ENCODE results near the gene URB1. TPM values are rescaled to one million over a fixed set of nuclear protein-coding genes. Genes with fewer than 3 reads are reported as not detected.

Gene URB1
- total and polyA plus RNA-seq, 2 experiments from 2014 or later = 7.7 to 44.1 TPM

DNA sequence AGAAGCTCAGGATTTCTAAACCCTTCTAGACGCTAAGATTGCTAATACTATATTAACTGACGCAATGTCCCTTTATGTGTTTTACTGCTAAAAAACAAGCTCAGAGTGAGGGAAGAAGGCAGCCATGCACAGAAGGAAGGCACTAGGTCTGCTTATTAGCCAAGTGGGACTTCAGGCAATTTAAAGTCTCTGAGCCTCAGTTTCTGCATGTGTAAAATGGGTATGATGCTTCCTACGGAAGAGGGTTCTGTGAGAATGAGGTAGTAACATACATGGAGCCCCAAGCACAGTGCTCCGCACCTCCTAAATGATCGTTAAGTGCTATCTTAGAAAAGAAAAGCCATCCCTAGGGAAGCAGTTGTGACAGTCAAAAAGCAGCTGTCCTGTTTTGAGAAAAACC, 130.9 kb downstream of the URB1 start:
- peaks cover 3% of the 10 kb centered on the region for H3K27me3 Mint-ChIP-seq (ENCODE audit: insufficient read depth, low read depth, poor library complexity)
- Histone ChIP-seq H3K4me3 (no peak overlapping the region), H3K79me2 (replicated peaks; ENCODE audit: insufficient read depth) (no peaks in the 10 kb centered on the region), H3K4me1 (ENCODE audit: insufficient read depth) (peaks cover 3% of the 10 kb centered on the region; the same call in 1 of the 2 replicates), H3K4me2 (no peak overlapping the region), H3F3A (replicated peaks; ENCODE audit: low read depth) (no peaks in the 10 kb centered on the region), H2AFZ (no peak overlapping the region), H3K27ac (ENCODE audit: low read depth) (no peak overlapping the region), H3K9me2 (ENCODE audit: insufficient read depth) (no peaks in the 10 kb centered on the region), H3K36me3 (ENCODE audit: insufficient read depth) (no peaks in the 10 kb centered on the region), H4K20me1 (replicated peaks; ENCODE audit: insufficient read depth) (no peaks in the 10 kb centered on the region), H3K27me3 (ENCODE audit: insufficient read depth) (no peaks in the 10 kb centered on the region)
- H3K4me3 Mint-ChIP-seq = no peak overlapping the region
- no peaks in the 10 kb centered on the region for H3K9me3 Mint-ChIP-seq
- DNase-seq (ENCODE audit: low spot score) (no peak), ATAC-seq (no peak)
- H3K4me1 Mint-ChIP-seq = peaks cover 6% of the 10 kb centered on the region; the same call in 2 of the 3 replicates
- TF ChIP-seq ZNF114 (CRISPR knock-in tag; IDR thresholded peaks at IDR 0.05) (no peak), EZH2 (IDR thresholded peaks at IDR 0.05; ENCODE audit: low read depth, unreplicated experiment) (no peak), EZH2phosphoT487 (IDR thresholded peaks at IDR 0.05; ENCODE audit: unreplicated experiment) (no peak), ZNF331 (CRISPR knock-in tag; IDR thresholded peaks at IDR 0.05; ENCODE audit: low read depth) (no peak), NANOG (IDR thresholded peaks at IDR 0.05; ENCODE audit: borderline replicate concordance) (no peak), POLR2AphosphoS5 (IDR thresholded peaks at IDR 0.05; ENCODE audit: low read depth) (no peak), CREB1 (CRISPR knock-in tag; IDR thresholded peaks at IDR 0.05; ENCODE audit: low read depth) (no peak), JUNB (IDR thresholded peaks at IDR 0.05; ENCODE audit: unreplicated experiment) (no peak), STAT1 (IDR thresholded peaks at IDR 0.05; ENCODE audit: unreplicated experiment) (no peak)
- TF ChIP-seq, protein P1, sequence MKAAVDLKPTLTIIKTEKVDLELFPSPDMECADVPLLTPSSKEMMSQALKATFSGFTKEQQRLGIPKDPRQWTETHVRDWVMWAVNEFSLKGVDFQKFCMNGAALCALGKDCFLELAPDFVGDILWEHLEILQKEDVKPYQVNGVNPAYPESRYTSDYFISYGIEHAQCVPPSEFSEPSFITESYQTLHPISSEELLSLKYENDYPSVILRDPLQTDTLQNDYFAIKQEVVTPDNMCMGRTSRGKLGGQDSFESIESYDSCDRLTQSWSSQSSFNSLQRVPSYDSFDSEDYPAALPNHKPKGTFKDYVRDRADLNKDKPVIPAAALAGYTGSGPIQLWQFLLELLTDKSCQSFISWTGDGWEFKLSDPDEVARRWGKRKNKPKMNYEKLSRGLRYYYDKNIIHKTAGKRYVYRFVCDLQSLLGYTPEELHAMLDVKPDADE (IDR thresholded peaks at IDR 0.05) = no peak
- TF ChIP-seq, protein P2, sequence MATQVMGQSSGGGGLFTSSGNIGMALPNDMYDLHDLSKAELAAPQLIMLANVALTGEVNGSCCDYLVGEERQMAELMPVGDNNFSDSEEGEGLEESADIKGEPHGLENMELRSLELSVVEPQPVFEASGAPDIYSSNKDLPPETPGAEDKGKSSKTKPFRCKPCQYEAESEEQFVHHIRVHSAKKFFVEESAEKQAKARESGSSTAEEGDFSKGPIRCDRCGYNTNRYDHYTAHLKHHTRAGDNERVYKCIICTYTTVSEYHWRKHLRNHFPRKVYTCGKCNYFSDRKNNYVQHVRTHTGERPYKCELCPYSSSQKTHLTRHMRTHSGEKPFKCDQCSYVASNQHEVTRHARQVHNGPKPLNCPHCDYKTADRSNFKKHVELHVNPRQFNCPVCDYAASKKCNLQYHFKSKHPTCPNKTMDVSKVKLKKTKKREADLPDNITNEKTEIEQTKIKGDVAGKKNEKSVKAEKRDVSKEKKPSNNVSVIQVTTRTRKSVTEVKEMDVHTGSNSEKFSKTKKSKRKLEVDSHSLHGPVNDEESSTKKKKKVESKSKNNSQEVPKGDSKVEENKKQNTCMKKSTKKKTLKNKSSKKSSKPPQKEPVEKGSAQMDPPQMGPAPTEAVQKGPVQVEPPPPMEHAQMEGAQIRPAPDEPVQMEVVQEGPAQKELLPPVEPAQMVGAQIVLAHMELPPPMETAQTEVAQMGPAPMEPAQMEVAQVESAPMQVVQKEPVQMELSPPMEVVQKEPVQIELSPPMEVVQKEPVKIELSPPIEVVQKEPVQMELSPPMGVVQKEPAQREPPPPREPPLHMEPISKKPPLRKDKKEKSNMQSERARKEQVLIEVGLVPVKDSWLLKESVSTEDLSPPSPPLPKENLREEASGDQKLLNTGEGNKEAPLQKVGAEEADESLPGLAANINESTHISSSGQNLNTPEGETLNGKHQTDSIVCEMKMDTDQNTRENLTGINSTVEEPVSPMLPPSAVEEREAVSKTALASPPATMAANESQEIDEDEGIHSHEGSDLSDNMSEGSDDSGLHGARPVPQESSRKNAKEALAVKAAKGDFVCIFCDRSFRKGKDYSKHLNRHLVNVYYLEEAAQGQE (IDR thresholded peaks at IDR 0.05; ENCODE audit: unreplicated experiment) = no peak
- TF ChIP-seq, protein P3, sequence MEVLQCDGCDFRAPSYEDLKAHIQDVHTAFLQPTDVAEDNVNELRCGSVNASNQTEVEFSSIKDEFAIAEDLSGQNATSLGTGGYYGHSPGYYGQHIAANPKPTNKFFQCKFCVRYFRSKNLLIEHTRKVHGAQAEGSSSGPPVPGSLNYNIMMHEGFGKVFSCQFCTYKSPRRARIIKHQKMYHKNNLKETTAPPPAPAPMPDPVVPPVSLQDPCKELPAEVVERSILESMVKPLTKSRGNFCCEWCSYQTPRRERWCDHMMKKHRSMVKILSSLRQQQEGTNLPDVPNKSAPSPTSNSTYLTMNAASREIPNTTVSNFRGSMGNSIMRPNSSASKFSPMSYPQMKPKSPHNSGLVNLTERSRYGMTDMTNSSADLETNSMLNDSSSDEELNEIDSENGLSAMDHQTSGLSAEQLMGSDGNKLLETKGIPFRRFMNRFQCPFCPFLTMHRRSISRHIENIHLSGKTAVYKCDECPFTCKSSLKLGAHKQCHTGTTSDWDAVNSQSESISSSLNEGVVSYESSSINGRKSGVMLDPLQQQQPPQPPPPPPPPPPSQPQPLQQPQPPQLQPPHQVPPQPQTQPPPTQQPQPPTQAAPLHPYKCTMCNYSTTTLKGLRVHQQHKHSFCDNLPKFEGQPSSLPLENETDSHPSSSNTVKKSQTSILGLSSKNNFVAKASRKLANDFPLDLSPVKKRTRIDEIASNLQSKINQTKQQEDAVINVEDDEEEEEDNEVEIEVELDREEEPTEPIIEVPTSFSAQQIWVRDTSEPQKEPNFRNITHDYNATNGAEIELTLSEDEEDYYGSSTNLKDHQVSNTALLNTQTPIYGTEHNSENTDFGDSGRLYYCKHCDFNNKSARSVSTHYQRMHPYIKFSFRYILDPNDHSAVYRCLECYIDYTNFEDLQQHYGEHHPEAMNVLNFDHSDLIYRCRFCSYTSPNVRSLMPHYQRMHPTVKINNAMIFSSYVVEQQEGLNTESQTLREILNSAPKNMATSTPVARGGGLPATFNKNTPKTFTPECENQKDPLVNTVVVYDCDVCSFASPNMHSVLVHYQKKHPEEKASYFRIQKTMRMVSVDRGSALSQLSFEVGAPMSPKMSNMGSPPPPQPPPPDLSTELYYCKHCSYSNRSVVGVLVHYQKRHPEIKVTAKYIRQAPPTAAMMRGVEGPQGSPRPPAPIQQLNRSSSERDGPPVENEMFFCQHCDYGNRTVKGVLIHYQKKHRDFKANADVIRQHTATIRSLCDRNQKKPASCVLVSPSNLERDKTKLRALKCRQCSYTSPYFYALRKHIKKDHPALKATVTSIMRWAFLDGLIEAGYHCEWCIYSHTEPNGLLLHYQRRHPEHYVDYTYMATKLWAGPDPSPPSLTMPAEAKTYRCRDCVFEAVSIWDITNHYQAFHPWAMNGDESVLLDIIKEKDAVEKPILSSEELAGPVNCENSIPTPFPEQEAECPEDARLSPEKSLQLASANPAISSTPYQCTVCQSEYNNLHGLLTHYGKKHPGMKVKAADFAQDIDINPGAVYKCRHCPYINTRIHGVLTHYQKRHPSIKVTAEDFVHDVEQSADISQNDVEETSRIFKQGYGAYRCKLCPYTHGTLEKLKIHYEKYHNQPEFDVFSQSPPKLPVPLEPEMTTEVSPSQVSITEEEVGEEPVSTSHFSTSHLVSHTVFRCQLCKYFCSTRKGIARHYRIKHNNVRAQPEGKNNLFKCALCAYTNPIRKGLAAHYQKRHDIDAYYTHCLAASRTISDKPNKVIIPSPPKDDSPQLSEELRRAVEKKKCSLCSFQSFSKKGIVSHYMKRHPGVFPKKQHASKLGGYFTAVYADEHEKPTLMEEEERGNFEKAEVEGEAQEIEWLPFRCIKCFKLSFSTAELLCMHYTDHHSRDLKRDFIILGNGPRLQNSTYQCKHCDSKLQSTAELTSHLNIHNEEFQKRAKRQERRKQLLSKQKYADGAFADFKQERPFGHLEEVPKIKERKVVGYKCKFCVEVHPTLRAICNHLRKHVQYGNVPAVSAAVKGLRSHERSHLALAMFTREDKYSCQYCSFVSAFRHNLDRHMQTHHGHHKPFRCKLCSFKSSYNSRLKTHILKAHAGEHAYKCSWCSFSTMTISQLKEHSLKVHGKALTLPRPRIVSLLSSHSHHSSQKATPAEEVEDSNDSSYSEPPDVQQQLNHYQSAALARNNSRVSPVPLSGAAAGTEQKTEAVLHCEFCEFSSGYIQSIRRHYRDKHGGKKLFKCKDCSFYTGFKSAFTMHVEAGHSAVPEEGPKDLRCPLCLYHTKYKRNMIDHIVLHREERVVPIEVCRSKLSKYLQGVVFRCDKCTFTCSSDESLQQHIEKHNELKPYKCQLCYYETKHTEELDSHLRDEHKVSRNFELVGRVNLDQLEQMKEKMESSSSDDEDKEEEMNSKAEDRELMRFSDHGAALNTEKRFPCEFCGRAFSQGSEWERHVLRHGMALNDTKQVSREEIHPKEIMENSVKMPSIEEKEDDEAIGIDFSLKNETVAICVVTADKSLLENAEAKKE (CRISPR knock-in tag; IDR thresholded peaks at IDR 0.05) = no peak
- TF ChIP-seq, protein P4, sequence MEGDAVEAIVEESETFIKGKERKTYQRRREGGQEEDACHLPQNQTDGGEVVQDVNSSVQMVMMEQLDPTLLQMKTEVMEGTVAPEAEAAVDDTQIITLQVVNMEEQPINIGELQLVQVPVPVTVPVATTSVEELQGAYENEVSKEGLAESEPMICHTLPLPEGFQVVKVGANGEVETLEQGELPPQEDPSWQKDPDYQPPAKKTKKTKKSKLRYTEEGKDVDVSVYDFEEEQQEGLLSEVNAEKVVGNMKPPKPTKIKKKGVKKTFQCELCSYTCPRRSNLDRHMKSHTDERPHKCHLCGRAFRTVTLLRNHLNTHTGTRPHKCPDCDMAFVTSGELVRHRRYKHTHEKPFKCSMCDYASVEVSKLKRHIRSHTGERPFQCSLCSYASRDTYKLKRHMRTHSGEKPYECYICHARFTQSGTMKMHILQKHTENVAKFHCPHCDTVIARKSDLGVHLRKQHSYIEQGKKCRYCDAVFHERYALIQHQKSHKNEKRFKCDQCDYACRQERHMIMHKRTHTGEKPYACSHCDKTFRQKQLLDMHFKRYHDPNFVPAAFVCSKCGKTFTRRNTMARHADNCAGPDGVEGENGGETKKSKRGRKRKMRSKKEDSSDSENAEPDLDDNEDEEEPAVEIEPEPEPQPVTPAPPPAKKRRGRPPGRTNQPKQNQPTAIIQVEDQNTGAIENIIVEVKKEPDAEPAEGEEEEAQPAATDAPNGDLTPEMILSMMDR (conservative IDR thresholded peaks at IDR 0.05; ENCODE audit: low read depth in 2 of 2) = no peak
- no peak overlapping the region for H3K27ac Mint-ChIP-seq
- peaks cover 13% of the 10 kb centered on the region for H3K36me3 Mint-ChIP-seq (ENCODE audit: low read depth)
